Ishikawa (cell line): ENCODE measurements around the gene DNAJB2.

Source experiments
- CEBPB ChIP-seq: IDR thresholded peaks from 2 replicates; pipeline ENCODE4 v1.6.1; 2012
- CREB1 ChIP-seq: IDR thresholded peaks from 2 replicates; pipeline ENCODE4 v1.6.1; 2012; ENCODE audit warnings: low read depth
- EGR1 ChIP-seq: IDR thresholded peaks from 2 replicates; pipeline ENCODE4 v1.6.1; 2012
- EP300 ChIP-seq: IDR thresholded peaks from 2 replicates; pipeline ENCODE4 v1.6.1; 2012; ENCODE audit warnings: borderline replicate concordance
- FOXM1 ChIP-seq: IDR thresholded peaks from 2 replicates; pipeline ENCODE4 v1.6.1; 2012; ENCODE audit warnings: low read depth, borderline replicate concordance
- MAX ChIP-seq: IDR thresholded peaks from 2 replicates; pipeline ENCODE4 v1.6.1; 2012
- NFIC ChIP-seq: IDR thresholded peaks from 2 replicates; pipeline ENCODE4 v1.6.1; 2012
- RAD21 ChIP-seq: IDR thresholded peaks from 2 replicates; pipeline ENCODE4 v1.6.1; 2012; ENCODE audit warnings: low read depth
- REST ChIP-seq: IDR thresholded peaks from 2 replicates; pipeline ENCODE4 v1.6.1; 2012; ENCODE audit warnings: low read depth, mild to moderate bottlenecking
- TAF1 ChIP-seq: IDR thresholded peaks from 2 replicates; pipeline ENCODE4 v1.6.1; 2012; ENCODE audit warnings: low read depth, mild to moderate bottlenecking
- TCF12 ChIP-seq: IDR thresholded peaks from 2 replicates; pipeline ENCODE4 v1.6.1; 2012; ENCODE audit warnings: low read depth
- TEAD4 ChIP-seq: IDR thresholded peaks from 2 replicates; pipeline ENCODE4 v1.6.1; 2012
- USF1 ChIP-seq: IDR thresholded peaks from 2 replicates; pipeline ENCODE4 v1.6.1; 2012
- YY1 ChIP-seq: IDR thresholded peaks from 2 replicates; pipeline ENCODE4 v1.6.1; 2012; ENCODE audit warnings: low read depth
- ZBTB7A ChIP-seq: IDR thresholded peaks from 2 replicates; pipeline ENCODE4 v1.6.1; 2012; ENCODE audit warnings: low read depth

DNAJB2 gene

GRCh38 chr2:219280651-219281050 lies 1.5 kb downstream of the DNAJB2 start:
- TF ChIP-seq MAX (no peak), FOXM1 (no peak), NFIC (no peak), USF1 (no peak), REST (no peak), YY1 (no peak), TEAD4 (no peak)

GRCh38 chr2:219281588-219281987 lies 2.4 kb downstream of the DNAJB2 start:
- TF ChIP-seq TEAD4 (no peak), TCF12 (no peak), NFIC (no peak), EP300 (no peak), MAX (no peak), FOXM1 (no peak), USF1 (no peak), RAD21 (no peak)

- no peak for TF ChIP-seq ZBTB7A
- no peak for TF ChIP-seq TAF1
- no peak for TF ChIP-seq USF1
- TF ChIP-seq MAX: no peak
- no peak for TF ChIP-seq TEAD4
- TF ChIP-seq TCF12: no peak
- TF ChIP-seq NFIC: no peak
- TF ChIP-seq EP300: no peak
- no peak for TF ChIP-seq YY1
- TF ChIP-seq CREB1: no peak
- no peak for TF ChIP-seq EGR1
- TF ChIP-seq REST: no peak
- TF ChIP-seq FOXM1: no peak
- TF ChIP-seq RAD21: no peak
- no peak for TF ChIP-seq CEBPB
These were observed 3.2 kb downstream of the DNAJB2 start for GRCh38 chr2:219282375-219282774.

GRCh38 chr2:219282943-219283581 lies 3.9 kb downstream of the DNAJB2 start:
- TF ChIP-seq ZBTB7A (no peak), MAX (no peak), TAF1 (no peak), TEAD4 (no peak), NFIC (no peak), FOXM1 (no peak), EP300 (no peak), REST (no peak), CREB1 (no peak), RAD21 (no peak), CEBPB (no peak), TCF12 (no peak), EGR1 (no peak), USF1 (no peak), YY1 (no peak)
